Liver (tissue), 9 donors: ENCODE data around the gene COL20A1. TPM values are rescaled to one million over a fixed set of nuclear protein-coding genes. Genes with fewer than 3 reads are reported as not detected.

Experiments used
- DNase-seq: peaks from one replicate; pipeline ENCODE4 v3.0.0-alpha.2; 2017; ENCODE audit warnings: low spot score
- H3K27ac ChIP-seq, 2 donors: one replicate each; pipeline ENCODE4 v1.7.0; 2013; ENCODE audit warnings: inconsistent platforms in 2 of 2, low read length in 2 of 2, control low read depth in 1 of 2, low read depth in 1 of 2, mild to moderate bottlenecking in 1 of 2
- H3K27me3 ChIP-seq, 4 donors: one replicate each; pipeline versions ENCODE4 v1.6.1 to v1.7.0; 2013; ENCODE audit warnings: low read length in 3 of 4, inconsistent platforms in 1 of 4, mild to moderate bottlenecking in 1 of 4, moderate library complexity in 1 of 4; ENCODE audit not compliant: control insufficient read depth in 4 of 4, insufficient read depth in 4 of 4
- H3K36me3 ChIP-seq, 4 donors: one replicate each; pipeline versions ENCODE4 v1.6.1 to v1.7.0; 2013; ENCODE audit warnings: low read length in 3 of 4, mild to moderate bottlenecking in 3 of 4, low read depth in 1 of 4, moderate library complexity in 1 of 4; ENCODE audit not compliant: control insufficient read depth in 4 of 4, insufficient read depth in 3 of 4
- H3K4me1 ChIP-seq, 4 donors: one replicate each; pipeline versions ENCODE4 v1.6.1 to v1.7.0; 2013; ENCODE audit warnings: low read length in 3 of 4, mild to moderate bottlenecking in 3 of 4, moderate library complexity in 1 of 4; ENCODE audit not compliant: control insufficient read depth in 4 of 4, insufficient read depth in 4 of 4
- H3K4me3 ChIP-seq, 3 donors: one replicate each; pipeline versions ENCODE4 v1.6.1 to v1.7.0; 2013; ENCODE audit warnings: low read length in 3 of 3, control low read depth in 1 of 3, low read depth in 1 of 3, mild to moderate bottlenecking in 1 of 3
- H3K9ac ChIP-seq, 2 donors: one replicate each; pipeline ENCODE4 v1.7.0; 2013; ENCODE audit warnings: low read length in 2 of 2, mild to moderate bottlenecking in 2 of 2, moderate library complexity in 2 of 2, control low read depth in 1 of 2, low read depth in 1 of 2
- H3K9me3 ChIP-seq, 4 donors: one replicate each; pipeline versions ENCODE4 v1.6.1 to v1.7.0; 2013; ENCODE audit warnings: low read length in 3 of 4; ENCODE audit not compliant: control insufficient read depth in 4 of 4
- CTCF ChIP-seq: fragments of 150-350 bp; IDR thresholded peaks from 2 replicates; pipeline ENCODE4 v1.5.1; 2017; ENCODE audit warnings: improper control_type of control experiment, low read depth, low read length; ENCODE audit not compliant: missing input control
- EGR1 ChIP-seq, 2 donors: IDR thresholded peaks; 2 replicates each; pipeline ENCODE4 v1.6.1; 2016 to 2018; ENCODE audit warnings: antibody characterized with exemption in 2 of 2, low read depth in 2 of 2
- FOXA1 ChIP-seq: IDR thresholded peaks from 2 replicates; pipeline ENCODE4 v1.6.1; 2016; ENCODE audit warnings: antibody characterized with exemption
- GABPA ChIP-seq, 2 donors: IDR thresholded peaks in 1 of 2; conservative IDR thresholded peaks in 1 of 2; 2 replicates each; pipeline ENCODE4 v1.6.1; 2016; ENCODE audit warnings: antibody characterized with exemption in 2 of 2, mild to moderate bottlenecking in 1 of 2, moderate library complexity in 1 of 2
- HNF4A ChIP-seq, 2 donors: conservative IDR thresholded peaks; 2 replicates each; pipeline ENCODE4 v1.6.1; 2016; ENCODE audit warnings: antibody characterized with exemption in 2 of 2, mild to moderate bottlenecking in 2 of 2
- HNF4G ChIP-seq: IDR thresholded peaks from 2 replicates; pipeline ENCODE4 v1.6.1; 2016; ENCODE audit warnings: antibody characterized with exemption
- MAX ChIP-seq: IDR thresholded peaks from 2 replicates; pipeline ENCODE4 v1.6.1; 2016; ENCODE audit warnings: antibody characterized with exemption
- NR2F2 ChIP-seq: IDR thresholded peaks from 2 replicates; pipeline ENCODE4 v1.6.1; 2016; ENCODE audit warnings: antibody characterized with exemption
- RAD21 ChIP-seq, 2 donors: IDR thresholded peaks; 2 replicates each; pipeline ENCODE4 v1.6.1; 2016; ENCODE audit warnings: antibody characterized with exemption in 2 of 2, mild to moderate bottlenecking in 2 of 2
- REST ChIP-seq: IDR thresholded peaks from 2 replicates; pipeline ENCODE4 v1.6.1; 2016; ENCODE audit warnings: antibody characterized with exemption, mild to moderate bottlenecking
- RXRA ChIP-seq, 2 donors: IDR thresholded peaks; 2 replicates each; pipeline ENCODE4 v1.6.1; 2017 to 2018; ENCODE audit warnings: antibody characterized with exemption in 2 of 2, mild to moderate bottlenecking in 1 of 2
- SP1 ChIP-seq: IDR thresholded peaks from 2 replicates; pipeline ENCODE4 v1.6.1; 2018; ENCODE audit warnings: antibody characterized with exemption, mild to moderate bottlenecking
- TAF1 ChIP-seq: conservative IDR thresholded peaks from 2 replicates; pipeline ENCODE4 v1.6.1; 2016; ENCODE audit warnings: antibody characterized with exemption, mild to moderate bottlenecking
- YY1 ChIP-seq: IDR thresholded peaks from 2 replicates; pipeline ENCODE4 v1.6.1; 2016; ENCODE audit warnings: antibody characterized with exemption, mild to moderate bottlenecking
- WGBS: extraction: QIAGEN DNeasy Blood & Tissue Kit; methylation state at CpG from one replicate; pipeline ENCODE4 v1.1.7; 2013; 5-methylcytosine and 5-hydroxymethylcytosine counted together
- polyA plus RNA-seq, 2 donors: library from polyadenylated mRNA; stranded (reverse) in 1 of 2; unstranded in 1 of 2; fragments of 200-250 nt in 1 of 2; fragments of >200 nt in 1 of 2; fragmentation: Nextera tagmentation in 1 of 2; extraction: Ambion mirVana in 1 of 2; gene quantifications; one replicate each; pipeline versions ENCODE4 v1.2.1 to v1.2.3, GENCODE V29; 2013 to 2015
- total RNA-seq, 2 donors: library from RNA; depleted of rRNA; stranded (reverse); fragments of >200 nt; gene quantifications; one replicate each; pipeline ENCODE4 v1.2.3, GENCODE V29; 2014
- donor health status: healthy.
- donor health status: healthy.
- donor health status: healthy.
- donor health status: healthy.
- donor health status: healthy.

COL20A1 gene
- total and polyA plus RNA-seq, 4 donors, result not detected

GRCh38 chr20:63364801-63365585, 72.0 kb downstream of the COL20A1 start:
- H3K4me1 ChIP-seq, result peaks cover 10 to 74% (median 47%) of the 10 kb centered on the region in 4 donors
- no peaks in the 10 kb centered on the region for H3K36me3 ChIP-seq
- 70% methylated on average over 20 of the region's 20 CpGs for whole genome bisulfite sequencing
- TF ChIP-seq HNF4A (conservative IDR thresholded peaks at IDR 0.05) (peak; percentile 17 to 27), REST (peak; percentile 64), SP1 (no peak), RXRA (IDR thresholded peaks at IDR 0.05) (peak; percentile 30 to 31)
- H3K4me3 ChIP-seq, result peak overlapping the region; percentile 44 to 58 (median 46)
- DNase-seq, result no peak
- H3K9ac ChIP-seq, result peak overlapping the region; percentile 74 to 75
- peak overlapping the region; percentile 89 to 94 for H3K27ac ChIP-seq
- no peaks in the 10 kb centered on the region for H3K27me3 ChIP-seq
- H3K9me3 ChIP-seq, result no peaks in the 10 kb centered on the region

GRCh38 chr20:63365601-63366389, 72.8 kb downstream of the COL20A1 start:
- TF ChIP-seq YY1 (no peak), MAX (no peak)
- H3K9ac ChIP-seq, result no peak overlapping the region
- no peak overlapping the region for H3K4me3 ChIP-seq
- no peaks in the 10 kb centered on the region for H3K9me3 ChIP-seq
- no peak for DNase-seq
- H3K36me3 ChIP-seq, result no peaks in the 10 kb centered on the region
- H3K4me1 ChIP-seq, result peaks cover 10 to 66% (median 45%) of the 10 kb centered on the region in 4 donors
- 87% methylated on average over 22 of the region's 22 CpGs for WGBS
- peak overlapping the region; percentile 89 to 94 for H3K27ac ChIP-seq
- H3K27me3 ChIP-seq, result no peaks in the 10 kb centered on the region

GRCh38 chr20:63366390-63367365, 73.7 kb downstream of the COL20A1 start:
- Histone ChIP-seq H3K4me3 (no peak overlapping the region), H3K27me3 (no peaks in the 10 kb centered on the region), H3K36me3 (no peaks in the 10 kb centered on the region), H3K4me1 (peaks cover 10 to 61% (median 44%) of the 10 kb centered on the region in 4 donors), H3K9me3 (no peaks in the 10 kb centered on the region), H3K9ac (no peak overlapping the region), H3K27ac (no peak overlapping the region)
- DNase-seq, result no peak
- WGBS, result 86% methylated on average over 30 of the region's 30 CpGs
- TF ChIP-seq CTCF (no peak), HNF4A (conservative IDR thresholded peaks at IDR 0.05) (no peak), GABPA (IDR thresholded peaks at IDR 0.05 in 1 of 2, conservative IDR thresholded peaks at IDR 0.05 in 1 of 2) (no peak), FOXA1 (no peak), HNF4G (no peak), MAX (no peak), NR2F2 (no peak), EGR1 (IDR thresholded peaks at IDR 0.05; ENCODE audit: low read depth in 2 of 2) (no peak), RAD21 (IDR thresholded peaks at IDR 0.05) (no peak), TAF1 (no peak), SP1 (no peak)
